ENCODE measurements around the gene PCSK2.

PCSK2 gene

GRCh38 chr20:17443131-17443858, 216.5 kb downstream of the PCSK2 start:
- no peak overlapping the region for H3K9ac ChIP-seq
- H3K36me3 ChIP-seq = no peaks in the 10 kb centered on the region
- H3K4me2 ChIP-seq = no peak overlapping the region
- no peak overlapping the region for H3K27ac ChIP-seq
- TF ChIP-seq Cebpa-rat (IDR thresholded peaks at IDR 0.05) = no peak
- no peaks in the 10 kb centered on the region for H4K20me1 ChIP-seq
- H3K4me3 ChIP-seq = no peak overlapping the region
- H3K4me1 ChIP-seq = no peaks in the 10 kb centered on the region
- H3K27me3 ChIP-seq = no peaks in the 10 kb centered on the region
- H3K9me3 ChIP-seq (replicated peaks in 1 of 11) = peaks cover 0 to 8% (median 0%) of the 10 kb centered on the region in 11 experiments; a peak in 2 of 22 replicates

- H3K27ac ChIP-seq = no peak overlapping the region
- TF ChIP-seq Cebpa-rat (IDR thresholded peaks at IDR 0.05) = no peak
- H4K20me1 ChIP-seq = no peaks in the 10 kb centered on the region
- no peak overlapping the region for H3K4me3 ChIP-seq
- H3K4me2 ChIP-seq = no peak overlapping the region
- H3K36me3 ChIP-seq = no peaks in the 10 kb centered on the region
- H3K27me3 ChIP-seq = no peaks in the 10 kb centered on the region
- no peak overlapping the region for H3K9ac ChIP-seq
- H3K4me1 ChIP-seq = no peaks in the 10 kb centered on the region
- peaks cover 0 to 8% (median 0%) of the 10 kb centered on the region in 11 experiments; a peak in 2 of 22 replicates for H3K9me3 ChIP-seq (replicated peaks in 1 of 11)
Observed at GRCh38 chr20:17444091-17444490, 217.3 kb downstream of the PCSK2 start.

GRCh38 chr20:17445543-17445942, 218.7 kb downstream of the PCSK2 start:
- H3K27ac ChIP-seq = no peak overlapping the region
- H3K36me3 ChIP-seq = no peaks in the 10 kb centered on the region
- H3K9ac ChIP-seq = no peak overlapping the region
- H3K27me3 ChIP-seq = no peaks in the 10 kb centered on the region
- no peak overlapping the region for H3K4me3 ChIP-seq
- peaks cover 0 to 8% (median 0%) of the 10 kb centered on the region in 11 experiments; a peak in 2 of 22 replicates for H3K9me3 ChIP-seq (replicated peaks in 1 of 11)
- H4K20me1 ChIP-seq = no peaks in the 10 kb centered on the region
- no peaks in the 10 kb centered on the region for H3K4me1 ChIP-seq
- no peak for TF ChIP-seq Cebpa-rat (IDR thresholded peaks at IDR 0.05)
- no peak overlapping the region for H3K4me2 ChIP-seq

GRCh38 chr20:17446171-17446570, 219.3 kb downstream of the PCSK2 start:
- Histone ChIP-seq H4K20me1 (no peaks in the 10 kb centered on the region), H3K27me3 (no peaks in the 10 kb centered on the region), H3K36me3 (no peaks in the 10 kb centered on the region), H3K4me1 (no peaks in the 10 kb centered on the region), H3K9me3 (replicated peaks in 1 of 11) (peaks cover 0 to 8% (median 0%) of the 10 kb centered on the region in 11 experiments; a peak in 2 of 22 replicates), H3K4me3 (no peak overlapping the region), H3K9ac (no peak overlapping the region), H3K27ac (no peak overlapping the region), H3K4me2 (no peak overlapping the region)
- TF ChIP-seq Cebpa-rat (IDR thresholded peaks at IDR 0.05) = no peak

- H3K9me3 ChIP-seq (replicated peaks in 1 of 11) = peaks cover 0 to 3% (median 0%) of the 10 kb centered on the region in 11 experiments; a peak in 2 of 22 replicates
- no peaks in the 10 kb centered on the region for H4K20me1 ChIP-seq
- H3K4me1 ChIP-seq = no peaks in the 10 kb centered on the region
- no peaks in the 10 kb centered on the region for H3K27me3 ChIP-seq
- H3K36me3 ChIP-seq = no peaks in the 10 kb centered on the region
- TF ChIP-seq Cebpa-rat (IDR thresholded peaks at IDR 0.05) = no peak
- H3K9ac ChIP-seq = no peak overlapping the region
- no peak overlapping the region for H3K4me2 ChIP-seq
- no peak overlapping the region for H3K27ac ChIP-seq
- H3K4me3 ChIP-seq = no peak overlapping the region
Observed at GRCh38 chr20:17448071-17448470, 221.2 kb downstream of the PCSK2 start.

GRCh38 chr20:17449031-17449430, 222.2 kb downstream of the PCSK2 start:
- Histone ChIP-seq H3K4me2 (no peak overlapping the region), H3K9me3 (replicated peaks in 1 of 11) (peaks cover 0 to 3% (median 0%) of the 10 kb centered on the region in 11 experiments; a peak in 2 of 22 replicates)

GRCh38 chr20:17452441-17452840, 225.6 kb downstream of the PCSK2 start:
- no peak overlapping the region for H3K4me3 ChIP-seq
- H3K4me2 ChIP-seq = no peak overlapping the region
- no peak overlapping the region for H3K9ac ChIP-seq
- no peaks in the 10 kb centered on the region for H3K27me3 ChIP-seq
- H3K9me3 ChIP-seq (replicated peaks in 1 of 11) = no peaks in the 10 kb centered on the region
- no peaks in the 10 kb centered on the region for H4K20me1 ChIP-seq
- H3K4me1 ChIP-seq = no peaks in the 10 kb centered on the region
- no peaks in the 10 kb centered on the region for H3K36me3 ChIP-seq
- TF ChIP-seq Cebpa-rat (IDR thresholded peaks at IDR 0.05) = no peak
- H3K27ac ChIP-seq = no peak overlapping the region

More at GRCh38 chr20:17449031-17449430, 222.2 kb downstream of the PCSK2 start:
- Histone ChIP-seq H3K36me3 (no peaks in the 10 kb centered on the region), H3K9ac (no peak overlapping the region), H3K27ac (no peak overlapping the region), H3K27me3 (no peaks in the 10 kb centered on the region), H3K4me1 (no peaks in the 10 kb centered on the region), H4K20me1 (no peaks in the 10 kb centered on the region), H3K4me3 (no peak overlapping the region)
- no peak for TF ChIP-seq Cebpa-rat (IDR thresholded peaks at IDR 0.05)

GRCh38 chr20:17453592-17453991, 226.8 kb downstream of the PCSK2 start:
- Histone ChIP-seq H3K4me1 (no peaks in the 10 kb centered on the region), H3K27me3 (no peaks in the 10 kb centered on the region)

GRCh38 chr20:17456279-17456678, 229.4 kb downstream of the PCSK2 start:
- Histone ChIP-seq H4K20me1 (no peaks in the 10 kb centered on the region), H3K9ac (no peak overlapping the region), H3K36me3 (no peaks in the 10 kb centered on the region), H3K4me1 (no peaks in the 10 kb centered on the region), H3K9me3 (replicated peaks in 1 of 11) (peaks cover 0 to 7% (median 0%) of the 10 kb centered on the region in 11 experiments; a peak in 2 of 22 replicates), H3K4me3 (no peak overlapping the region), H3K27me3 (no peaks in the 10 kb centered on the region), H3K27ac (no peak overlapping the region), H3K4me2 (no peak overlapping the region)
- no peak for TF ChIP-seq Cebpa-rat (IDR thresholded peaks at IDR 0.05)

More at GRCh38 chr20:17453592-17453991, 226.8 kb downstream of the PCSK2 start:
- TF ChIP-seq Cebpa-rat (IDR thresholded peaks at IDR 0.05) = no peak
- H3K27ac ChIP-seq = no peak overlapping the region
- H3K4me3 ChIP-seq = no peak overlapping the region
- H3K36me3 ChIP-seq = no peaks in the 10 kb centered on the region
- no peaks in the 10 kb centered on the region for H4K20me1 ChIP-seq
- H3K4me2 ChIP-seq = no peak overlapping the region
- no peak overlapping the region for H3K9ac ChIP-seq
- H3K9me3 ChIP-seq (replicated peaks in 1 of 11) = no peaks in the 10 kb centered on the region

- Histone ChIP-seq H3K4me3 (no peak overlapping the region), H3K9ac (no peak overlapping the region), H3K27ac (no peak overlapping the region), H3K27me3 (no peaks in the 10 kb centered on the region), H3K4me1 (no peaks in the 10 kb centered on the region), H3K4me2 (no peak overlapping the region), H4K20me1 (no peaks in the 10 kb centered on the region), H3K36me3 (no peaks in the 10 kb centered on the region), H3K9me3 (replicated peaks in 1 of 11) (peaks cover 0 to 7% (median 0%) of the 10 kb centered on the region in 11 experiments; a peak in 2 of 22 replicates)
- no peak for TF ChIP-seq Cebpa-rat (IDR thresholded peaks at IDR 0.05)
Observed at GRCh38 chr20:17457079-17457478, 230.2 kb downstream of the PCSK2 start.

All from BLaER1 treated with 17β-estradiol and CSF1 and Interleukin-3, amounts not matched to agents 10 nM and 100 nM (cell line).